Astrocyte of the cerebellum (primary cell): ENCODE data around the gene GPR143.

ENCODE experiments used
- DNase-seq: peaks from one replicate; pipeline ENCODE4 v3.0.0-alpha.2; 2011; ENCODE audit warnings: low read depth
- H3K4me3 ChIP-seq: 2 replicates; pipeline ENCODE4 v1.5.1; 2011; ENCODE audit warnings: mild to moderate bottlenecking, low read depth, low read length, moderate library complexity
- CTCF ChIP-seq: IDR thresholded peaks from 2 replicates; pipeline ENCODE4 v1.5.1; 2012; ENCODE audit warnings: low read length, low read depth, moderate library complexity, mild to moderate bottlenecking; ENCODE audit errors: missing control alignments
- in situ Hi-C: cut with HindIII; loops from 2 replicates; pipeline ENCODE4 v1.10.0; 2017; ENCODE audit warnings: low sequenced_read_pairs

GPR143 gene

GRCh38 chrX:9703406-9703805 is 62.2 kb downstream of the GPR143 start:
- TF ChIP-seq CTCF: no peak
- in situ Hi-C loops: no loop called here
- no peak overlapping the region for H3K4me3 ChIP-seq
- DNase-seq: no peak

DNA sequence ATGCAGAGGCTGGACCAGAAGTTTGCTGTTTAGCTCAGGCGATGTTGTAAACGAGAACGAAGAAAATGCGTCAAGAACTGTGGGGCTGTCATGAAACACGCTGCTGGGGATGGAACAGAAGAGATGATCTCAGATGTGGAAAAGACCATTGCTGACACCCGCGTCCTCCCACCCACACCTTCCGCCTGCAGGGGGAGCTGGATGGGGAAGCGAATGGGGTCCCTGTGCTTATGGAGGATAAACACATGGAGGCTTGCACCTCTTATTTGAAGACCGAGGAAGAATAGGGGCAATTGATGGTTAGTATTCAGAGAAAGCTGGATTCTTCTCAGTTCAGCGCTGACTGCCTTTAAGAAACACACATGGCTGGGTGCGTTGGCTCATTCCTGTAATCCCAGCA is 63.9 kb downstream of the GPR143 start:
- H3K4me3 ChIP-seq: no peak overlapping the region
- DNase-seq: no peak
- no peak for TF ChIP-seq CTCF
- in situ Hi-C loops: no loop called here

- TF ChIP-seq CTCF: no peak
- DNase-seq: no peak
- in situ Hi-C loops: no loop called here
- H3K4me3 ChIP-seq: no peak overlapping the region
Observed at GRCh38 chrX:9700555-9700954, 65.1 kb downstream of the GPR143 start.

- no peak overlapping the region for H3K4me3 ChIP-seq
- in situ Hi-C loops: no loop called here
- no peak for TF ChIP-seq CTCF
- no peak for DNase-seq
Observed at GRCh38 chrX:9698576-9698975, 67.1 kb downstream of the GPR143 start.

GRCh38 chrX:9693307-9694001 is 72.2 kb downstream of the GPR143 start:
- H3K4me3 ChIP-seq: no peak overlapping the region
- DNase-seq: no peak
- in situ Hi-C loops: no loop called here
- TF ChIP-seq CTCF: no peak

- no peak for TF ChIP-seq CTCF
- H3K4me3 ChIP-seq: no peak overlapping the region
- DNase-seq: no peak
- in situ Hi-C loops: no loop called here
Observed at GRCh38 chrX:9690046-9690445, 75.6 kb downstream of the GPR143 start.
